Measurements from ENCODE around the gene NPW.

Gene NPW

DNA sequence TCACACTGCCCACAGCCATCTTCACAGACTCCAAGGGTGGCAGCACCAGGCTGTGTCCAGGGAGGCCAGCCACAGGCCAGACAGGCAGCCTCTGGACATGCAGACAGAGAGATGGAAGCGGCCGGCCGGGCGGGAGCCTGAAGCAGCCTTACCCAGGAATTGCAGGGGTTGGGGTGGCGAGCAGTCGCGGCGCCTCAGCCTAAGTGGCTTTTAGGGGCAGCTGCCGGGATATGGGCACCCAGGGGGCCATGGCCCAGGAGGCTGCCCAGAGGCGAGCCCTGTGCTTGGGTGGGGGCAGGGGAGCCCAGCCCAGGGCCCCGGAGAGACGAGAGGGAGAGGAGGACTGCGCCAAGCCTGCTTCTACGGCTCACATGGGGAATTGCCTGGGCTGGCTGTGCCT is 5.7 kb downstream of the NPW start:
- TF ChIP-seq NFIC (IDR thresholded peaks at IDR 0.05), result no peak
- no peak for TF ChIP-seq TCF12 (IDR thresholded peaks at IDR 0.05; ENCODE audit: low read depth)
- TF ChIP-seq, protein P1, sequence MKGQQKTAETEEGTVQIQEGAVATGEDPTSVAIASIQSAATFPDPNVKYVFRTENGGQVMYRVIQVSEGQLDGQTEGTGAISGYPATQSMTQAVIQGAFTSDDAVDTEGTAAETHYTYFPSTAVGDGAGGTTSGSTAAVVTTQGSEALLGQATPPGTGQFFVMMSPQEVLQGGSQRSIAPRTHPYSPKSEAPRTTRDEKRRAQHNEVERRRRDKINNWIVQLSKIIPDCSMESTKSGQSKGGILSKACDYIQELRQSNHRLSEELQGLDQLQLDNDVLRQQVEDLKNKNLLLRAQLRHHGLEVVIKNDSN (IDR thresholded peaks at IDR 0.05), result no peak
- no peak for TF ChIP-seq TAF1 (IDR thresholded peaks at IDR 0.05; ENCODE audit: low read depth)
- TF ChIP-seq, protein P2, sequence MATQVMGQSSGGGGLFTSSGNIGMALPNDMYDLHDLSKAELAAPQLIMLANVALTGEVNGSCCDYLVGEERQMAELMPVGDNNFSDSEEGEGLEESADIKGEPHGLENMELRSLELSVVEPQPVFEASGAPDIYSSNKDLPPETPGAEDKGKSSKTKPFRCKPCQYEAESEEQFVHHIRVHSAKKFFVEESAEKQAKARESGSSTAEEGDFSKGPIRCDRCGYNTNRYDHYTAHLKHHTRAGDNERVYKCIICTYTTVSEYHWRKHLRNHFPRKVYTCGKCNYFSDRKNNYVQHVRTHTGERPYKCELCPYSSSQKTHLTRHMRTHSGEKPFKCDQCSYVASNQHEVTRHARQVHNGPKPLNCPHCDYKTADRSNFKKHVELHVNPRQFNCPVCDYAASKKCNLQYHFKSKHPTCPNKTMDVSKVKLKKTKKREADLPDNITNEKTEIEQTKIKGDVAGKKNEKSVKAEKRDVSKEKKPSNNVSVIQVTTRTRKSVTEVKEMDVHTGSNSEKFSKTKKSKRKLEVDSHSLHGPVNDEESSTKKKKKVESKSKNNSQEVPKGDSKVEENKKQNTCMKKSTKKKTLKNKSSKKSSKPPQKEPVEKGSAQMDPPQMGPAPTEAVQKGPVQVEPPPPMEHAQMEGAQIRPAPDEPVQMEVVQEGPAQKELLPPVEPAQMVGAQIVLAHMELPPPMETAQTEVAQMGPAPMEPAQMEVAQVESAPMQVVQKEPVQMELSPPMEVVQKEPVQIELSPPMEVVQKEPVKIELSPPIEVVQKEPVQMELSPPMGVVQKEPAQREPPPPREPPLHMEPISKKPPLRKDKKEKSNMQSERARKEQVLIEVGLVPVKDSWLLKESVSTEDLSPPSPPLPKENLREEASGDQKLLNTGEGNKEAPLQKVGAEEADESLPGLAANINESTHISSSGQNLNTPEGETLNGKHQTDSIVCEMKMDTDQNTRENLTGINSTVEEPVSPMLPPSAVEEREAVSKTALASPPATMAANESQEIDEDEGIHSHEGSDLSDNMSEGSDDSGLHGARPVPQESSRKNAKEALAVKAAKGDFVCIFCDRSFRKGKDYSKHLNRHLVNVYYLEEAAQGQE (IDR thresholded peaks at IDR 0.05; ENCODE audit: low read depth), result no peak

DNA sequence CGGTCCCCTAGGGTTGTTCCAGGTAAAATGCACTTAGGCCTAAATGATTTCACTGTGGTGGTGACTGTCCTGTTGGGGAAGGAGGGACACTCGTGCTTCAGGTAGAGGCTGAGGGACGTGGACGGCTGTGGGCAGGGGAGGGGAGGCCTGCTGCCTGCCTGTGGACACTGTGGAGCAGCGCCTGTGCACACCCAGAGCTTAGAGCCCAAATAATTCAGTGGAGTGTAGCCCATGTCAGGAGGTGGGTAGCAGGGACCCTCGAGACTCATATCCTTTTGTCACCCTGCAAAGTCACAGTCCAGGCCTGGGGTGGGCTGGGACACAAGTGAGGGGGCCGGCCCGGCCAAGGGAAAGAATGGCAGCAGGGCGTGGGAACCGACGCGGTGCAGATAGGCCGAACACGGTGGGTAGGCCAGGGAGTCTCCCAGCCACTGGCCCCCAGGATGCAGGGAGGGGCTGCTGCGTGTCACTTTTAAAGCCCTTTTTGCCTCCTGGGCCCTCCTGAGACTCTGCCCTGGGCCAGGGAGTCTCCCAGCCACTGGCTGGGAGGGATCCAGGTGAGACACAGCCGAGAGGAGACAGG is 6.4 kb downstream of the NPW start:
- TF ChIP-seq, protein P1 (IDR thresholded peaks at IDR 0.05), result no peak
- no peak for TF ChIP-seq NFIC (IDR thresholded peaks at IDR 0.05)
- TF ChIP-seq TAF1 (IDR thresholded peaks at IDR 0.05; ENCODE audit: low read depth), result no peak
- TF ChIP-seq YY1 (IDR thresholded peaks at IDR 0.05; ENCODE audit: low read depth), result no peak
- no peak for TF ChIP-seq FOXM1 (IDR thresholded peaks at IDR 0.05; ENCODE audit: borderline replicate concordance, low read depth)
- no peak for TF ChIP-seq CEBPB (IDR thresholded peaks at IDR 0.05)
- no peak for TF ChIP-seq EGR1 (IDR thresholded peaks at IDR 0.05)
- TF ChIP-seq, protein P3, sequence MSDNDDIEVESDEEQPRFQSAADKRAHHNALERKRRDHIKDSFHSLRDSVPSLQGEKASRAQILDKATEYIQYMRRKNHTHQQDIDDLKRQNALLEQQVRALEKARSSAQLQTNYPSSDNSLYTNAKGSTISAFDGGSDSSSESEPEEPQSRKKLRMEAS (IDR thresholded peaks at IDR 0.05), result no peak
- TF ChIP-seq ZBTB7A (IDR thresholded peaks at IDR 0.05; ENCODE audit: low read depth), result no peak
- no peak for TF ChIP-seq CREB1 (IDR thresholded peaks at IDR 0.05; ENCODE audit: low read depth)
- no peak for TF ChIP-seq RAD21 (IDR thresholded peaks at IDR 0.05; ENCODE audit: low read depth)
- no peak for TF ChIP-seq TEAD4 (IDR thresholded peaks at IDR 0.05)
- no peak for TF ChIP-seq TCF12 (IDR thresholded peaks at IDR 0.05; ENCODE audit: low read depth)
- TF ChIP-seq, protein P2 (IDR thresholded peaks at IDR 0.05; ENCODE audit: low read depth), result no peak
- no peak for TF ChIP-seq EP300 (IDR thresholded peaks at IDR 0.05; ENCODE audit: borderline replicate concordance)

DNA sequence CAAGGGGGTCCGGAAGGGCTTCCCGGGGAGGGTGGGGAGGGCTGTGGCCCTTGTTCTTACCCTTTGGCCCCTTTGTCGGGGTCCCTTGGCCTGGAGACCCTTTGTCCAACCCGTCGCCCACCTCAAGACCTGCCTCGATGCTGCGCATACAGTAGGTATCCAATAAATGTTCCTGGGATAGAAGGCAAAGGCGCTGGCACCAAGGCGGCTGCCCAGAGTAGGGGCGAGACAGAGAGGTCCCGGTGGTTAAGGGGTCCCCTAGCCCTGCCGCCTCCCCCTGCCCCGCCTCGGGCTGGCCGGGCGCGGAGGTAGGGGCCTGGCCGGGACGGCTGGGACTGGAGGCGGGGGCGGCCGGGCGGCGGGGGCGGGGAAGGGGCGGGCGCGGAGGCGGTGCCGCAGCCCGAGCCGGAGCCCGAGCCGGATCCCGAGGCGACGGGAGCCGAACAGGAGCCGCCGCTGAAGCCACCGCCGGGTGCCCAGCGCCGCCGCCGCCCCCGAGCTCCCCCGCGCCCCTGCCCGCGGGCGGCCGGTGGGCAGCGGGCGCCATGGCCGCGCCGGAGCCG is 7.0 kb downstream of the NPW start, which contains the start of gene NHERF2:
NHERF2 (plus strand) TSS at position 442 of the 563 bp plus-strand sequence; CDS start at position 546, 104 bp downstream.
- TF ChIP-seq TAF1 (IDR thresholded peaks at IDR 0.05; ENCODE audit: low read depth) (peak; percentile 25; the same call in 1 of the 2 replicates), EGR1 (IDR thresholded peaks at IDR 0.05) (peak; percentile 58), CEBPB (IDR thresholded peaks at IDR 0.05) (no peak), EP300 (IDR thresholded peaks at IDR 0.05; ENCODE audit: borderline replicate concordance) (no peak), NFIC (IDR thresholded peaks at IDR 0.05) (no peak)
- TF ChIP-seq, protein P2 (IDR thresholded peaks at IDR 0.05; ENCODE audit: low read depth), result no peak
- TF ChIP-seq, protein P3 (IDR thresholded peaks at IDR 0.05), result no peak

DNA sequence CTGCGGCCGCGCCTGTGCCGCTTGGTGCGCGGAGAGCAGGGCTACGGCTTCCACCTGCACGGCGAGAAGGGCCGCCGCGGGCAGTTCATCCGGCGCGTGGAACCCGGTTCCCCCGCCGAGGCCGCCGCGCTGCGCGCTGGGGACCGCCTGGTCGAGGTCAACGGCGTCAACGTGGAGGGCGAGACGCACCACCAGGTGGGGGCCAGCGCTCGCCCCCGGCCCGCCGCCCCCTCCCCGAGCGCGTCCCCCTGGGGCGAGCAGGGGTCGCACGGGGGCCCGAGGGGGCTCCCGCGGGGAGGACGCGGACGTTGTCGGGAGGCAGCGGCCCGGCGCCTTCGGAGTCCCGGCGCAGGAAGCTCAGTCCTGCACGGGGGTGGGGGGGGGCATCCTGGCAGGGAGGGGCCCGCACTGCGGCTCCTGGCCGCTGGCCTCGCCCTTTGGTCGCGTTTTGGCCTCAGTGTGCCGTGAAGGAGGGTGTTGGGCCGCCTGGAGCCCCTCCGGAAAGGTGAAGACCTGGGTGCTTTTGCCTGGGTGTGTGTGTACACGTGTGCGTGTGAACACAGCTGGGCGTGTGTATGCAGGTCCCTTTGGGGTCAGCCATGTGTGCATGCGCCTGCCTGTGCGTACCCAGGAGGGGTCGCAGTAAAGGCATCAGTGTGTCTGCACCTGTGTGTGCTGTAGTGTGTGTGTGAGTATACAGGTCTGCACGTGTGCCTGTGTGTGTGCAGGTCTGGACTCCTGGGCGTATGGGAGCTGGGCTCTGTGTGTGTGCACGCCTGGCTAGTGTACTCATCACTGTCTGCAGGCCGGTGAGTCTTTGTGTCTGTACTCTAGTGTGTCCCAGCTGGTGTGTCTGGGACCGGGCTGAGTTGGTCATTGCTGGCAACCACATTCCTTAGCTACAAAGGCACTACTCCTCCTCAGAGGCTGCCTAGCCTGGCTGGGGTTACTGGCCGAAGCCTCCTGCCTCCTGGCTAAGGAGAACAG is 7.7 kb downstream of the NPW start:
- no peak for TF ChIP-seq TCF12 (IDR thresholded peaks at IDR 0.05; ENCODE audit: low read depth)
- TF ChIP-seq, protein P1 (IDR thresholded peaks at IDR 0.05), result no peak
- no peak for TF ChIP-seq NFIC (IDR thresholded peaks at IDR 0.05)
- TF ChIP-seq RAD21 (IDR thresholded peaks at IDR 0.05; ENCODE audit: low read depth), result no peak
- TF ChIP-seq TEAD4 (IDR thresholded peaks at IDR 0.05), result no peak
- no peak for TF ChIP-seq CEBPB (IDR thresholded peaks at IDR 0.05)
- TF ChIP-seq, protein P3 (IDR thresholded peaks at IDR 0.05), result no peak; the same call in none of the 2 replicates
- TF ChIP-seq FOXM1 (IDR thresholded peaks at IDR 0.05; ENCODE audit: borderline replicate concordance, low read depth), result no peak
- no peak; the same call in 1 of the 2 replicates for TF ChIP-seq YY1 (IDR thresholded peaks at IDR 0.05; ENCODE audit: low read depth)
- TF ChIP-seq TAF1 (IDR thresholded peaks at IDR 0.05; ENCODE audit: low read depth), result no peak
- no peak for TF ChIP-seq EGR1 (IDR thresholded peaks at IDR 0.05)
- TF ChIP-seq ZBTB7A (IDR thresholded peaks at IDR 0.05; ENCODE audit: low read depth), result no peak
- no peak for TF ChIP-seq CREB1 (IDR thresholded peaks at IDR 0.05; ENCODE audit: low read depth)
- TF ChIP-seq, protein P2 (IDR thresholded peaks at IDR 0.05; ENCODE audit: low read depth), result no peak
- no peak for TF ChIP-seq EP300 (IDR thresholded peaks at IDR 0.05; ENCODE audit: borderline replicate concordance)
